Measurements from ENCODE around the gene ARAP3.

The ARAP3 gene

DNA sequence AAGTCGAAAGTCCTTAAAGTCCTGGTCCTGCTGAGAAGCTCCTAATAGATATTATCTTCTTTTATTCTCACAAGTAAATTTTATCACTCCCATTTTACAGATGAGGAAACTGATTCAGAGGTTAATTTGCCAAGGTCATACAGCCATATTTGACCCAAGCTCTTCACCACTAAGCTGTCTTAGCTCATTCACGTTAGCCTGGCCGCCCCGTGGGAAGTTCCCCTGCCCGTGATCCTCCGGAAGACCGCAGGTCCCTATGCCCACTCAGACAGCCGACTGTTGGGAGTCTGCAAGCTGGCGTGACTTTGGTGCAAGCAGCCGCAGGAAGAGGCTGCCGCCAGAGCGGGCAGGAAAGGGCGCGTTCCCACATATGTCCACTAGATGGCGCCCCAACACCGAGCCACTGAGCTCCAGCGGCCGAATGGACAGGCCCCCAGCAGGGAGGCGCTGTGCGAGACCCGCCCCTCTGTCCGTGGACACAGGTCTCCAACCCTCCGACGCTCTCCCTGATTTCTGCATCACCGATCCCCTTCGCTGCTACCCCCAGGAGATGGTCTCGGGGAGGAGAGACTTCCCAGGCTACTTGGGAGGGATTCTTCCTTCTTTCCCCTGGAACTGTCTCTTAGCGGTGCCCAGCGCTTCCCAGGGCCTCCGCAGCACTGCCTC, 10.0 kb upstream of the ARAP3 start:
- H3K27me3 ChIP-seq (ENCODE audit: insufficient read depth, low read length, poor library complexity), result no peaks in the 10 kb centered on the region

DNA sequence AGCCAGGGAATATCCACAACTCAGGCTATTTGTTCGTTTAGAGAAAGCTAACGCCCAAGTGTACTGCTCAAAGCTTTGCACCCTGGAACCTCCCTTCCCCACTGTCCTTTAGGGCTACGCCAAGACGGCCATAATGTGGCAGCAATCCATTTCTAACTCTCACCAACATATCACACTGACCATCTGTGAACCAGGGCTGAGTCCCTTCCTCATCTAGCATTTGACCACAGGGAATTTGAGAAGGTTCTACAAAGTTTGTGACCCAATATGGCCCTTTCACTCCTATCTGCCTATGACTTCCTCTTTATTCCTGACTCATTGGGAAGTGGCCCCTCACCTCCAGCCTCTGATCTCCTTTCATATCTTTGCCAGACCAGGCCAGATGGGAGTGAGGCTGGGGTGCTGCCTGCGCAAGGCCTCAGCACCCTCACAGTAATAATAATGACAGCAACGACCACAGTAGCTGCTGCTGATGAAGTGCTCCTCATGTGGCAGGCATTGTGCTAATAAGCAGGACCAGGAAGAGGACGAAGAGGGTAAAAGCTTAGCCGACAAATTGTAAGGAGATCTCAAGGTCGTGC, 9.3 kb upstream of the ARAP3 start:
- H2AK5ac ChIP-seq (ENCODE audit: low read length), result no peak overlapping the region
- H3K36me3 ChIP-seq (ENCODE audit: control insufficient read depth, insufficient read depth, low read length), result no peaks in the 10 kb centered on the region
- H3K4me2 ChIP-seq (ENCODE audit: low read length), result no peak overlapping the region
- H3K27me3 ChIP-seq (ENCODE audit: insufficient read depth, low read length, poor library complexity), result no peaks in the 10 kb centered on the region
- no peak overlapping the region for H3K23ac ChIP-seq (ENCODE audit: low read length)
- H2BK5ac ChIP-seq (ENCODE audit: low read length), result no peak overlapping the region
- no peak overlapping the region for H2BK15ac ChIP-seq (replicated peaks; ENCODE audit: low read depth)
- no peak overlapping the region for H4K8ac ChIP-seq (ENCODE audit: low read depth, low read length)
- no peak overlapping the region for H2BK120ac ChIP-seq (ENCODE audit: low read depth, low read length)
- no peak overlapping the region for H3K18ac ChIP-seq (ENCODE audit: low read length)
- H3K4me3 ChIP-seq (ENCODE audit: low read length), result no peak overlapping the region
- H3K79me1 ChIP-seq (ENCODE audit: low read length), result no peaks in the 10 kb centered on the region
- no peak for DNase-seq
- peak overlapping the region; percentile 58 for H3K56ac ChIP-seq (ENCODE audit: low read length)
- no CpG with 5 or more reads among the region's 9 CpGs for WGBS (ENCODE audit: extremely low coverage, insufficient coverage, low lambda C conversion rate)
- no peak overlapping the region for H3K27ac ChIP-seq (ENCODE audit: low read depth, low read length)
- no peak overlapping the region for H3K4ac ChIP-seq (ENCODE audit: low read depth, low read length)
- H4K5ac ChIP-seq (ENCODE audit: low read length), result no peak overlapping the region
- H3K4me1 ChIP-seq (ENCODE audit: control insufficient read depth, low read depth, low read length), result peaks cover 1% of the 10 kb centered on the region
- no peak overlapping the region for H3K9ac ChIP-seq (ENCODE audit: low read length)
- H3K79me2 ChIP-seq (ENCODE audit: control insufficient read depth, insufficient read depth, low read length), result no peaks in the 10 kb centered on the region

More for the DNA sequence above, 10.0 kb upstream of the ARAP3 start:
- H3K4ac ChIP-seq (ENCODE audit: low read depth, low read length), result no peak overlapping the region
- no peak overlapping the region for H3K27ac ChIP-seq (ENCODE audit: low read depth, low read length)
- H2BK15ac ChIP-seq (replicated peaks; ENCODE audit: low read depth), result no peak overlapping the region
- H2BK5ac ChIP-seq (ENCODE audit: low read length), result no peak overlapping the region
- no peak overlapping the region for H4K8ac ChIP-seq (ENCODE audit: low read depth, low read length)
- H2AK5ac ChIP-seq (ENCODE audit: low read length), result no peak overlapping the region
- H4K5ac ChIP-seq (ENCODE audit: low read length), result no peak overlapping the region
- H3K23ac ChIP-seq (ENCODE audit: low read length), result no peak overlapping the region
- no peaks in the 10 kb centered on the region for H3K79me2 ChIP-seq (ENCODE audit: control insufficient read depth, insufficient read depth, low read length)
- H3K56ac ChIP-seq (ENCODE audit: low read length), result no peak overlapping the region
- H3K4me3 ChIP-seq (ENCODE audit: low read length), result no peak overlapping the region
- no peak overlapping the region for H3K18ac ChIP-seq (ENCODE audit: low read length)
- DNase-seq, result peak; percentile 82
- peak overlapping the region; percentile 12 for H3K4me2 ChIP-seq (ENCODE audit: low read length)
- H3K9ac ChIP-seq (ENCODE audit: low read length), result peak overlapping the region; percentile 6
- no peaks in the 10 kb centered on the region for H3K79me1 ChIP-seq (ENCODE audit: low read length)
- WGBS (ENCODE audit: extremely low coverage, insufficient coverage, low lambda C conversion rate), result no CpG with 5 or more reads among the region's 30 CpGs
- H3K4me1 ChIP-seq (ENCODE audit: control insufficient read depth, low read depth, low read length), result peaks cover 1% of the 10 kb centered on the region
- no peaks in the 10 kb centered on the region for H3K36me3 ChIP-seq (ENCODE audit: control insufficient read depth, insufficient read depth, low read length)
- H2BK120ac ChIP-seq (ENCODE audit: low read depth, low read length), result no peak overlapping the region

DNA sequence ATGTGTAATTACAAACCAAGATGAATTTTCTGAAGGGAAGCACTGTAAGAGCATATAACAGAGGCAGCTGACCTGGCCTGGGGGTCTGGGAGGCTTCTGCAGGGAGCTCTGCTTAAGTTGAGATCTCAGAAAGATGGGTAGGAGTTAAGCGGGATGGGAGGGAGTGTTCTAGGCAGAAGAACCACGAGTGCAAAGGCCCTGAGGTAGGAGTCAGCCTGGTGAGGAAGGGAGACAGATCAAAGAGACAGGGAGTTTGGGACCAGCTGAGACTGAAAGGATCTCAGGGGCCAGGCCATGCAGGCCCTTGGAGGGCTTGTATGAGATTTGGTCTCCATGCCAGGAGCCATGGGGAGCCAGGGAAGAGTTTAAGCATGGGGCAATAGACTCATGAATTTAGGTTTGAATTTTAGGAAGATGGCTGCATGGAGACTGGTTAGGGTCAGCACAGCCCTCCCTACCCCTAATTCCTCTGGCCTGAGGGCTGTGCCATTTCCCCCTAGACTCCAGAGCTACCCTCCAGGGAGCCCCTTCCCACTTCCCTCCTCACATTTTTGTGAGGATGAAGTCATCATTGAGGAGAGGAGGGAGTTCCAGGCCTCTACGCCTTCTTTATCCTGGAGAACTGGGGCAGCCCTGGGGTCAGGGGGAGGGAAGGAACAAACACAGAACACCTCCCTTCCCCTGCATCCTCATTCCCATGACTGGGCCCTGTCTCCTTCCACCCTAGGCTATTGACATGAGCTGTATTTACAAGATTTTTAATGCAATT, 4.8 kb upstream of the ARAP3 start:
- no peak overlapping the region for H2BK120ac ChIP-seq (ENCODE audit: low read depth, low read length)
- H2BK5ac ChIP-seq (ENCODE audit: low read length), result peak overlapping the region; percentile 84
- peaks cover 5% of the 10 kb centered on the region for H3K4me1 ChIP-seq (ENCODE audit: control insufficient read depth, low read depth, low read length)
- no peaks in the 10 kb centered on the region for H3K27me3 ChIP-seq (ENCODE audit: insufficient read depth, low read length, poor library complexity)
- DNase-seq, result peak; percentile 95
- H2BK15ac ChIP-seq (replicated peaks; ENCODE audit: low read depth), result no peak overlapping the region
- H3K79me2 ChIP-seq (ENCODE audit: control insufficient read depth, insufficient read depth, low read length), result no peaks in the 10 kb centered on the region
- H3K4me3 ChIP-seq (ENCODE audit: low read length), result no peak overlapping the region
- H4K8ac ChIP-seq (ENCODE audit: low read depth, low read length), result no peak overlapping the region
- H3K18ac ChIP-seq (ENCODE audit: low read length), result no peak overlapping the region
- peak overlapping the region; percentile 71 for H3K23ac ChIP-seq (ENCODE audit: low read length)
- no peaks in the 10 kb centered on the region for H3K79me1 ChIP-seq (ENCODE audit: low read length)
- peak overlapping the region; percentile 27 for H3K4ac ChIP-seq (ENCODE audit: low read depth, low read length)
- H4K5ac ChIP-seq (ENCODE audit: low read length), result no peak overlapping the region
- no peaks in the 10 kb centered on the region for H3K36me3 ChIP-seq (ENCODE audit: control insufficient read depth, insufficient read depth, low read length)
- no peak overlapping the region for H3K9ac ChIP-seq (ENCODE audit: low read length)
- peak overlapping the region; percentile 68 for H3K56ac ChIP-seq (ENCODE audit: low read length)
- WGBS (ENCODE audit: extremely low coverage, insufficient coverage, low lambda C conversion rate), result no CpG with 5 or more reads among the region's 3 CpGs
- peak overlapping the region; percentile 76 for H3K27ac ChIP-seq (ENCODE audit: low read depth, low read length)
- no peak overlapping the region for H3K4me2 ChIP-seq (ENCODE audit: low read length)
- H2AK5ac ChIP-seq (ENCODE audit: low read length), result peak overlapping the region; percentile 65

DNA sequence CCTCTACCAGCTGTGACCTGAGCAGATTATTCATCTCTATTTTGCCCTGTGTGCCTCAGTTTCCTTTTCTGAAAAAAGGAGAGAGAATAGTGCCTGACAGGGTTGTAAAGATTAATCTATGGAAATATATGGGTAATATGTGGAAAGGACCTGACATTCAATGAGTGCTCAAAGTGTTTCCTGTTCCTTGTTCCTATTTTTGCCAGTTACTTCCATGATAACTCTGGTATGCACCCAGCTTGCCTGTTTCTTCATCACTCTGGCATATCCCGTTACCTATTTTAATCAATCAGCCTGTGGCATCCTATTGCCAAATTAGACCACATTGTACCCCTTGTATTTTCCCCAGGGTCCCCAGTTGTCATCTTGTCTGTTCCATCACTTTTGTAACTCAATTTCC, 3.6 kb upstream of the ARAP3 start:
- no peak overlapping the region for H2BK15ac ChIP-seq (replicated peaks; ENCODE audit: low read depth)
- H3K18ac ChIP-seq (ENCODE audit: low read length), result no peak overlapping the region
- no peak overlapping the region for H3K27ac ChIP-seq (ENCODE audit: low read depth, low read length)
- WGBS (ENCODE audit: extremely low coverage, insufficient coverage, low lambda C conversion rate), result no CpG with 5 or more reads among the region's 1 CpG
- H3K4ac ChIP-seq (ENCODE audit: low read depth, low read length), result no peak overlapping the region
- no peak overlapping the region for H3K4me2 ChIP-seq (ENCODE audit: low read length)
- H3K36me3 ChIP-seq (ENCODE audit: control insufficient read depth, insufficient read depth, low read length), result no peaks in the 10 kb centered on the region
- no peak overlapping the region for H3K23ac ChIP-seq (ENCODE audit: low read length)
- no peak overlapping the region for H2AK5ac ChIP-seq (ENCODE audit: low read length)
- no peaks in the 10 kb centered on the region for H3K79me2 ChIP-seq (ENCODE audit: control insufficient read depth, insufficient read depth, low read length)
- no peak overlapping the region for H2BK5ac ChIP-seq (ENCODE audit: low read length)
- DNase-seq, result no peak
- no peak overlapping the region for H4K8ac ChIP-seq (ENCODE audit: low read depth, low read length)
- H3K9ac ChIP-seq (ENCODE audit: low read length), result no peak overlapping the region
- H3K27me3 ChIP-seq (ENCODE audit: insufficient read depth, low read length, poor library complexity), result no peaks in the 10 kb centered on the region
- H3K79me1 ChIP-seq (ENCODE audit: low read length), result no peaks in the 10 kb centered on the region
- no peak overlapping the region for H3K4me3 ChIP-seq (ENCODE audit: low read length)
- peaks cover 9% of the 10 kb centered on the region for H3K4me1 ChIP-seq (ENCODE audit: control insufficient read depth, low read depth, low read length)
- no peak overlapping the region for H2BK120ac ChIP-seq (ENCODE audit: low read depth, low read length)
- H3K56ac ChIP-seq (ENCODE audit: low read length), result no peak overlapping the region
- H4K5ac ChIP-seq (ENCODE audit: low read length), result no peak overlapping the region

DNA sequence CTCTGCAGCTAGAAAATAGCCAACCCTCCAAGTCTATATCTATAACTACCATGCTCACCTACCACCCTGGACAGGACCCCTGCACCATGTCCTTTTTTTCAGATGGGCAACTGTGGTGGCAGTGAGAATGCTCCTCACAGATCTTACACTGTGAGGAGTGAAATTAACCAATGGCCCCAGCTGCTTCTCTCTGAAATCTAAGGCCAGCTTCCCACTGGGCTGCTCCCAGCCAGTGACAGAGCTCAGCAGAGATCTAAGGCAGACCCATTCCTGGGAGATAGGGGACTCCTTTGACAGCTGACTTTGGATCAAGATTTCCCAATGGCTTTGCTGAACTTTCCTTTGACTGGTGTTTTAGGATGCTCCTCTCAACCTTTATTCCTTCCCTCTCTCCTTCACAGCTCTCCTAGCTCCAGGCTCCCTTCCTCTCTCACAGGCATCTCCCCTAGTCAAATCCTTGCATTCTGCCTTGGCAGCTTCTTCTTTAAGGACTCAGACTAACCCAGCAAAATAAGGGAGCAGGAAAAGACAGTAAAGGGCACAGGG, 1.6 kb upstream of the ARAP3 start:
- Histone ChIP-seq H4K5ac (ENCODE audit: low read length) (no peak overlapping the region), H2BK5ac (ENCODE audit: low read length) (no peak overlapping the region), H4K8ac (ENCODE audit: low read depth, low read length) (no peak overlapping the region), H2BK120ac (ENCODE audit: low read depth, low read length) (no peak overlapping the region), H3K18ac (ENCODE audit: low read length) (no peak overlapping the region), H3K27ac (ENCODE audit: low read depth, low read length) (no peak overlapping the region), H3K4me2 (ENCODE audit: low read length) (no peak overlapping the region), H3K79me1 (ENCODE audit: low read length) (peaks cover 2% of the 10 kb centered on the region), H3K4me1 (ENCODE audit: control insufficient read depth, low read depth, low read length) (peaks cover 14% of the 10 kb centered on the region), H3K4me3 (ENCODE audit: low read length) (no peak overlapping the region), H3K9ac (ENCODE audit: low read length) (peak overlapping the region; percentile 20), H3K79me2 (ENCODE audit: control insufficient read depth, insufficient read depth, low read length) (peaks cover 5% of the 10 kb centered on the region), H3K27me3 (ENCODE audit: insufficient read depth, low read length, poor library complexity) (no peaks in the 10 kb centered on the region), H3K4ac (ENCODE audit: low read depth, low read length) (no peak overlapping the region), H2AK5ac (ENCODE audit: low read length) (no peak overlapping the region), H3K36me3 (ENCODE audit: control insufficient read depth, insufficient read depth, low read length) (no peaks in the 10 kb centered on the region), H3K56ac (ENCODE audit: low read length) (peak overlapping the region; percentile 62), H2BK15ac (replicated peaks; ENCODE audit: low read depth) (no peak overlapping the region), H3K23ac (ENCODE audit: low read length) (no peak overlapping the region)
- DNase-seq, result peak; percentile 61
